ENCODE data around the gene TIMP2. TPM values are rescaled to one million over a fixed set of nuclear protein-coding genes. Genes with fewer than 3 reads are reported as not detected.
"Not testable (repeated sequence)": the region's sequence is repeated elsewhere in the genome, so short reads cannot be mapped to it uniquely, and the experiment has no call there.

The TIMP2 gene
- total RNA-seq, 1 experiment from 2014 or later, result 73.3 TPM

- DNase-seq (ENCODE audit: low spot score), result no peak
Observed at GRCh38 chr17:78890498-78890897, 34.7 kb downstream of the TIMP2 start.

DNA sequence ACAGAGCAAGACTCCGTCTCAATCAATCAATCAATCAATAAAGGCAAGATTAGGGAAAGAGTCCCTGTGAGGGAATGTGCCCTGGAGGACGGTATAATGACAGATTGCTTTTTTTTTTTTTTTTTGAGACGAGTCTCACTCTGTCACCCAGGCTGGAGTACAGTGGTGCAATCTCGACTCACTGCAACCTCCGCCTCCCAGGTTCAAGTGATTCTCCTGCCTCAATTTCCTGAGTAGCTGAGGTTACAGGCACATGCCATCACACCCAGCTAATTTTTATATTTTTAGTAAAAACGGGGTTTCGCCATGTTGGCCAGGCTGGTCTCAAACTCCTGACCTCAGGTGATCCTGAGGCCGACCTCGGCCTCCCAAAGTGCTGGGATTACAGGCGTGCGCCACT, 35.1 kb downstream of the TIMP2 start:
- not testable (repeated sequence) for DNase-seq (ENCODE audit: low spot score)

GRCh38 chr17:78889531-78889930, 35.7 kb downstream of the TIMP2 start:
- no peak for DNase-seq (ENCODE audit: low spot score)

GRCh38 chr17:78888941-78889518, 36.2 kb downstream of the TIMP2 start:
- no peak for DNase-seq (ENCODE audit: low spot score)

- no peak for DNase-seq (ENCODE audit: low spot score)
Observed at GRCh38 chr17:78886954-78887353, 38.2 kb downstream of the TIMP2 start.

GRCh38 chr17:78885956-78886355, 39.2 kb downstream of the TIMP2 start:
- no peak for DNase-seq (ENCODE audit: low spot score)

DNA sequence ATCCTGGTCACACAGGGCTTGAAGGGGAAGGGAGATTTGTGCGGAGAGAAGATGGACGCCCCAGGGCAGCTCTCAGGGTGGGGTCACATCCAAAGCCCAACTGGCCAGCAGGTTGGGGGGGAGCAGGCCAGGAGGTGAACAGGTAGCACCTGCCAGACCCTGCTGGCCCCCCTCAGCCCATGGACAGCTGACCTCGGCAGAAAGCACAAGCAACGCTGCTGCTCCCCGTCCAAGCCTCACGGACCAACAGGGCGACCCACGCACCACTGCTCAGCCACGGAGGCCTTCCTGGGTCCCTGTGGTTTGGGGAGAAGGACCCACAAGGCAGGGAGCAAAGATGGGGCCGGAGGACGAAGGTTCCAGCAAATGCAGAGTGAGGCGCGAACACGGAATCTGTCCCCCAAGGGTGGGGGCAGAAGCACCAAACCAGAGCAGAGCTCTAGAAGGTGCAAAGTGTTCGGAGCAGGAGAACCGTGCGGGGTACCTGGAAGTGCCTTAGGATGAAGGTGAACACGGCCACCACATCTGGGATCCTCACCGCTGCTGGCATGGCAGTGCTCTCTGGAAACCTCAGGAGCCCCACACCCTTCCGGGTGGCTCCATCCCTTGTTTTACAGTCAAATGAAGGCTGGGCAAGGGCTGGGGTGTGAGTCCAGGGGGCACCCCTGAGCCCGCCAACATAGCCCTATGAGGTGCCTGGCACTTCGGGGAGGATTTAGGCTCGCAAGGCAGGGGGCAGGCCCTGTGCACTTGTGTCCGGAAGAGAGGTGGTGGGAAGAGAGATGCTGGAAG, 40.1 kb downstream of the TIMP2 start:
- DNase-seq (ENCODE audit: low spot score), result no peak

GRCh38 chr17:78884148-78884825, 40.9 kb downstream of the TIMP2 start:
- DNase-seq (ENCODE audit: low spot score), result no peak

DNA sequence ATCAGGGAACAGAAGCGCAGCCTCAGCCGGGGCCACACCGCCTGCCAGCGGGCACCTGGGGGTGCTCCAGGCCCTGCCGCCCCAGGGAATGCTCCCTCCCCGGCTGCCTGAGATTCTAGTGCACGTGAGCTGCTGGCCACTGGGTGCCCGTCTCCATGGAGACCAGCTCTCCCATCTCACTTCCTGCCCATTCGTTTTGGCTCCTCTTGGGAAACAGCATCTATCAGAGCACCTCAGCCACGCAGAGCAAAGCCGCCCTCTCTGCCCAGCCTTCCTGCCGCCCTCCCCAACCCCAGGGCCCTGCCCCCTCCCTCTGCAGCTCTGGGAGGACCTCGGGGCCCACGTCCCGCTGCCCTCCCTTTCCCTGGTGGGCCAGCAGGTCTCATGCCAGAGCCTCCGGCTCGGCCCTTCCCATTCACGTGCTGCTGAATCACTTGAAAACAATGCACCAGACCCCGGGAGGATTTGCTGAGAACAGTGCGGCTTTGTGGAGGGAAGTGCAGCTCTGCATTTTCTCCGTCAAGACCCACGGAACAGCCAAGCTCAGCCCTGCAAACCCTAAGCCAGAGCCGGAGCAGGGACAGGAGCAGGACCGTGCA, 41.6 kb downstream of the TIMP2 start:
- peak; percentile 96 for DNase-seq (ENCODE audit: low spot score)

- DNase-seq (ENCODE audit: low spot score), result peak; percentile 83
Observed at GRCh38 chr17:78883089-78883532, 42.1 kb downstream of the TIMP2 start.

GRCh38 chr17:78882540-78883088, 42.6 kb downstream of the TIMP2 start:
- no peak for DNase-seq (ENCODE audit: low spot score)

DNA sequence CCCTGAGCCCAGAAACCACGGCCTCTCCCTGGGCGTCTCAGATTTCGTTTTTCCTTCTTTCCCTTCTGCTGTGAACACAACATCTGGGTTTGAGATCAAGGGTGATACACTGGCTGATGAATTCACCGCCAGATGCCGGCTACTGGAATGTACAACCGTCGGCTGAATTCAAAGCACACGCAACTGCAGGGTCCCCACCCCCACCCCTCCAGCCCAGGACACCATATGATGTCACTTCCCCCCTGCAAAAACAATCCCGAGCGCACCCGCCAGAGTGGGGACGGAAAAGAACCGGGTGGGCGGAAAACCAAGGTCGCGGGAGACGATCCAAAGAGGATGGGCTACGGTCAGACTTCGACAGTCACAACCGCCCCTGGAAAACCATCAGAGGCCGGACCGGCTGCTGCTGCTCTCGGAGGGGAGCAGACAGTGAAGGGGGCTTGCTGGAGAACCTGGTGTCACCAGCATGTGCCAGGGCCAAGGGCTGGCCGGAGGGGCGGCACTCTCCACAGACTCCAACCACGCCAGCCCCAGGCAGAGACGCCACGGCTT, 45.5 kb downstream of the TIMP2 start:
- DNase-seq (ENCODE audit: low spot score), result peak; percentile 89

- no peak for DNase-seq (ENCODE audit: low spot score)
Observed at GRCh38 chr17:78878871-78879527, 46.2 kb downstream of the TIMP2 start.

DNA sequence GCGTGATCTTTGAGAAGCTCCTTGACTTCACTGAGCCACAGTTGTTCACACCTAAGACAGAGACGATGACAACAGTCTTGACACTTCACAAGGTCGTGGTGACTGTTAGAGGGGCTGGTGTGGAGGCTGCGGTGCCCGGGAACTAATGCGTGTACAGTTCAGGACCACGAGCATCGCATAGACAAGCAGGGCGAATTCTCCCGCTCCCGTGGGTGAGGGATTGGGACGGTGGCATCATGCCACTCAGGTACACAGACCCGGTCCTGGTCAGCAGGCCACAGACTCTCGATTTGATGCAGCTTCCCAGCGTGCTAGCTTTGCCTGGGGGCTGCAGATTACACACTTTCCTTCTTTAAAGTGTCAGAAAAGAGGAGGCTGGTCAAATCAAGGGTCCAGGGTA, 46.9 kb downstream of the TIMP2 start:
- no peak for DNase-seq (ENCODE audit: low spot score)

- not testable (repeated sequence) for DNase-seq (ENCODE audit: low spot score)
Observed at GRCh38 chr17:78876954-78877517, 48.2 kb downstream of the TIMP2 start.

DNA sequence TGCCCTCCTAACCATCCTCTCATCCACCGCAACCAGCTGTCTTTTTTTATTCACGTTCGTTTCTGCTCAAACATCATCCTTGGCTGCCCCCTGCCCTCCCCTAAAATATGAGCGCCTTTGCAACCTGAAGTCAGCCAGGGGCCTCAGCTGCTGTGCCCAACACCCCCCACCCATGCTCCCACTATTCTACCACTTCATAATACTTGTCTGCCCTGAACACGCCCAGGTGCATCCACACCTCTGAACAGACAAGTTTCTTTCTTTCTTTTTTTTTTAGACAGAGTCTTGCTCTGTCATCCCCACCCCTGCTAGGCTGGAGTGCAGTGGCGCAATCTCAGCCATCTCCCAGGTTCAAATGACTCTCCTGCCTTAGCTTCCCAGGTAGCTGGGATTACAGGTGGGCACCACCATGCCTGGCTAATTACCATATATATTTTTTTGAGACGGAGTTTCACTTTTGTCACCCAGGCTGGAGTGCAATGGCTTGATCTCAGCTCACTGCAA, 49.0 kb downstream of the TIMP2 start:
- DNase-seq (ENCODE audit: low spot score), result no peak

GRCh38 chr17:78875363-78876093, 49.7 kb downstream of the TIMP2 start:
- peak; percentile 70 for DNase-seq (ENCODE audit: low spot score)

DNA sequence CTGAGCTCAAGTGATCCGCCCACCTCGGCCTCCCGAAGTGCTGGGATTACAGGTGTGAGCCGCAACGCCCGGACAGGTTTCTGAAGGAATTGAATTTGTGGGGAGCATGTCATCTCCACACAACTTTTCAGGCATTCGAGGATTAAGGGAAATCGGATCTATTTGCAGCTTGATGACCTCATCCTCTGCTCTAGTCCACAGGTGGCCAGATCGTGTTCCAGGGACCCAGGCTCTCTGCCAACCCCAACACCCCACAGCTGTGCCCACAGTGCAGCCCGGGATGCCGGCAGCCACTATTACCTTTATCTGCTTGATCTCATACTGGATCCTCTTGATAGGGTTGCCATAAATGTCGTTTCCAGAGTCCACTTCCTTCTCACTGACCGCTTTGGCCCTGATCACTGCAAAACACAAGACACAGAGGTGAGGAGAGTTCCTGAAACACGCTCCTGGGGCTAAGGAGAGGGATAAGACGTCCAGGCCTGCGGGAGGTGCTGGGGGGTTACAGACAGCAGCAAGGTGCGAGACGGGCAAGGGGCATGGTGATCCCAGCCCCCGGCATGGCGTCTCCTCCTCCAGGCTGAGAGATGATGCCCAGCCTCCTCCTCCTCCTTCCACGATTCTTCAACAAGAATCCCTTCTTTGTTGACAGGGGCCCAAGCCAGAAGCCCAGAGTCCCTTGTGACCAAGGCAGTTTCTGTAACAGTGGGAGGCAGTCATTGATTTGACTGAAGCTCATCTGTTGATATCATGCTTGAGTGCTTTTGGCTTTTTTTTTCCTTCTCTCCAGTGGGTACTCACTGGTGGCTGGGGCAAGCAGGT, 51.5 kb downstream of the TIMP2 start:
- DNase-seq (ENCODE audit: low spot score), result peak; percentile 82

DNA sequence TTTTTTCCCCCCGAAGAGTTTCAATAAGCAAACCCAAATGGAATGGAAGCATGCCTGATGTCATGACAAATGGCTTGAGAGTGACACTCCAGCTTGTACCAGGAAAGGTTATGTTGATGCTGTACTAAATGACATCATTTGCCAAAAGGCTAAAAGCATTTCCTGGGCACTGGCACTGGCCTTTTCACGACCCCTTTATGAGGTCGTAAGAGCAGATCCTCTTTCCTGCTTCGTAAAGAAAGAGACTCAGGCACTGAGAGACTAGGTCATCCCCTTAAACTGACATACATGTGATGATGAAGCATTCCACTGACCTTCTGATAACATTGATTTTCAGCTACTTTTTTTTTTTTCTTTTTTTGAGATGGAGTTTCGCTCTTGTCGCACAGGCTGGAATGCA, 52.7 kb downstream of the TIMP2 start:
- no peak for DNase-seq (ENCODE audit: low spot score)
